Colonic mucosa (tissue), 4 donors: ENCODE results near the gene PBX1. TPM values are rescaled to one million over a fixed set of nuclear protein-coding genes. Genes with fewer than 3 reads are reported as not detected.

Experiments used
- DNase-seq: peaks from one replicate; pipeline ENCODE4 v3.0.0-alpha.2; 2020
- H3K27ac ChIP-seq: fragments of 200-600 bp; one replicate; pipeline ENCODE4 v1.8.0; 2021
- H3K27me3 ChIP-seq: fragments of 200-600 bp; one replicate; pipeline ENCODE4 v1.8.0; 2021
- H3K36me3 ChIP-seq: fragments of 200-600 bp; one replicate; pipeline ENCODE4 v1.8.0; 2021
- H3K4me1 ChIP-seq: fragments of 200-600 bp; one replicate; pipeline ENCODE4 v1.8.0; 2021; ENCODE audit warnings: mild to moderate bottlenecking
- H3K4me3 ChIP-seq: fragments of 200-600 bp; one replicate; pipeline ENCODE4 v1.8.0; 2021
- H3K9ac ChIP-seq, 2 donors: one replicate each; pipeline ENCODE4 v1.7.0; 2013; ENCODE audit warnings: control low read depth in 2 of 2, low read depth in 2 of 2, low read length in 2 of 2
- H3K9me3 ChIP-seq: fragments of 200-600 bp; one replicate; pipeline ENCODE4 v1.8.0; 2021
- intact Hi-C: fragments of 100-400 bp; cut with DNase I; formaldehyde crosslinking; loops from one replicate; pipeline ENCODE4 v1.14.1; 2022
- total RNA-seq, 2 donors: library from RNA; stranded (reverse); fragmentation: NEBNext Ultra II Directional in 1 of 2; extraction: Animal tissue kit (Norgen Biotek cat#: 25700) in 1 of 2; gene quantifications; one replicate each; pipeline ENCODE4 v1.2.1, GENCODE V29; 2021
- TF ChIP-seq, protein P1 (sequence below): fragments of 200-600 bp; IDR thresholded peaks from one replicate; pipeline ENCODE4 v1.8.0; 2022; ENCODE audit warnings: antibody characterized with exemption, mild to moderate bottlenecking
- donor health status: healthy.
- donor health status: DM: no; HTN: no; CAD: no.
- donor health status: DM: no; HTN: no; CAD: no.

PBX1 gene
- total RNA-seq, 2 donors from 2014 or later = 27.2 to 53.7 TPM

DNA sequence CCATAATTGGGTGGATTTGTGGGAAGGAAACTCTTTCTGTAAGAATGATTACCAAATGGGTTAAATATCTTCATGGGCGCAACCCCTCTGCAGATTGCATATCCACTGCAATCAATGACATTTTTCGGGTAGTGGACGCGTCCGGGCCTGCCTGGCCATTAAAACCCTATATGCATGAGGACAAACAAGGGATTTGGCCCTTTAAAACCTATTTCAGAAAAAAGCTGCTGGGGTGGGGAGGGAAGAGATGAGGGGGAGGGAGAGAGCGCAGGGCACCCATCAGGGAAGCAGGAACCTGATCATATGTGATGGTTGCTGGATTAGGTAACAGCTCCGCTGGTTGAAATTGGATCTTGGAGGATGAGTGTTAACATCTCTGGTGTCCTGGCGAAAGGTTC lies 228.8 kb downstream of the PBX1 start:
- H3K4me3 ChIP-seq = no peak overlapping the region
- H3K4me1 ChIP-seq = peaks cover 5% of the 10 kb centered on the region
- TF ChIP-seq, protein P1, sequence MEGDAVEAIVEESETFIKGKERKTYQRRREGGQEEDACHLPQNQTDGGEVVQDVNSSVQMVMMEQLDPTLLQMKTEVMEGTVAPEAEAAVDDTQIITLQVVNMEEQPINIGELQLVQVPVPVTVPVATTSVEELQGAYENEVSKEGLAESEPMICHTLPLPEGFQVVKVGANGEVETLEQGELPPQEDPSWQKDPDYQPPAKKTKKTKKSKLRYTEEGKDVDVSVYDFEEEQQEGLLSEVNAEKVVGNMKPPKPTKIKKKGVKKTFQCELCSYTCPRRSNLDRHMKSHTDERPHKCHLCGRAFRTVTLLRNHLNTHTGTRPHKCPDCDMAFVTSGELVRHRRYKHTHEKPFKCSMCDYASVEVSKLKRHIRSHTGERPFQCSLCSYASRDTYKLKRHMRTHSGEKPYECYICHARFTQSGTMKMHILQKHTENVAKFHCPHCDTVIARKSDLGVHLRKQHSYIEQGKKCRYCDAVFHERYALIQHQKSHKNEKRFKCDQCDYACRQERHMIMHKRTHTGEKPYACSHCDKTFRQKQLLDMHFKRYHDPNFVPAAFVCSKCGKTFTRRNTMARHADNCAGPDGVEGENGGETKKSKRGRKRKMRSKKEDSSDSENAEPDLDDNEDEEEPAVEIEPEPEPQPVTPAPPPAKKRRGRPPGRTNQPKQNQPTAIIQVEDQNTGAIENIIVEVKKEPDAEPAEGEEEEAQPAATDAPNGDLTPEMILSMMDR = no peak
- no peak for DNase-seq
- no peak overlapping the region for H3K27ac ChIP-seq
- no peaks in the 10 kb centered on the region for H3K27me3 ChIP-seq
- no peaks in the 10 kb centered on the region for H3K9me3 ChIP-seq
- no peak overlapping the region for H3K9ac ChIP-seq
- H3K36me3 ChIP-seq = no peaks in the 10 kb centered on the region
- intact Hi-C loops = loop anchor here (5.0 to 10.0 kb wide), 3 partner anchors 171 to 621 kb away; no protein-coding TSS in a partner anchor

DNA sequence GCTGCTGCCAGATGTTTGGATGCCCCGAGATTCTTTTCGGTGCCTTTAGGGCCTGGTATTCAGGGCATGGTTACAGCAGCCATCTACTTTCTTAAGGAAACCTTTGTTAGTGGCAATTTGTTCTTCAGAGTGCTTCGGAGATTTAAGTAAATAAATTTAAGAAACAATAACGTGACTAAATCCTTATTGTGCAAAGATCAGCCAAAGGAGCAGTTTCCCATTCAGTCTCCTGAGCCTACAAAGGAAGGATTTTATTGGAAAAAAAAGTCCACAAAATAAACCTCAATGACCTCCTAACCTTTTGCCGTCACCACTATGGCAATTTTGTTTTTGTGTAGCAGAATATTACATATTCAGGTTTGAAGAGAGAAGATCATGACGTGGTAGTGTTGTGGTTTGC lies 231.1 kb downstream of the PBX1 start:
- TF ChIP-seq, protein P1 = no peak
- no peak overlapping the region for H3K4me3 ChIP-seq
- DNase-seq = no peak
- no peaks in the 10 kb centered on the region for H3K27me3 ChIP-seq
- no peak overlapping the region for H3K27ac ChIP-seq
- H3K36me3 ChIP-seq = no peaks in the 10 kb centered on the region
- H3K9me3 ChIP-seq = no peaks in the 10 kb centered on the region
- H3K9ac ChIP-seq = no peak overlapping the region
- intact Hi-C loops = no loop called here
- H3K4me1 ChIP-seq = peaks cover 5% of the 10 kb centered on the region

DNA sequence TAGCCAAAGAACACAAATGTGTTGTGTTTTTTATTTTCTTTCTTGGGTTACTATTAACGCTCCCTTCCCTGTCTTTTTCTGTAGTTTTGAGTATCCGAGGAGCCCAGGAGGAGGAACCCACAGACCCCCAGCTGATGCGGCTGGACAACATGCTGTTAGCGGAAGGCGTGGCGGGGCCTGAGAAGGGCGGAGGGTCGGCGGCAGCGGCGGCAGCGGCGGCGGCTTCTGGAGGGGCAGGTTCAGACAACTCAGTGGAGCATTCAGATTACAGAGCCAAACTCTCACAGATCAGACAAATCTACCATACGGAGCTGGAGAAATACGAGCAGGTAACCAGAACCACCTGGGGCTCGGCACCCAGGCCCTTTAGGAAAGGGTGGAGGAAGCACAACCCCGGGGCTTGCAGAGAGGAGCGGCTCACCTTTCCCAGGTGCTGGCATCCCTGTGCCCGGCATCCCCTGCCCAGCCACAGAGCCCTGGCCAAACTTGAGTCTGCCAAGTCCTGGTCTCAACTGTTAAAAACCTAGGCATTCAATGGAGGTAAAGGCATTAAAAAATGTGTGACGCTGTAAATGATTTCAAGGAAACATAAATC lies 233.5 kb downstream of the PBX1 start:
- intact Hi-C loops = no loop called here
- H3K27ac ChIP-seq = no peak overlapping the region
- H3K9me3 ChIP-seq = no peaks in the 10 kb centered on the region
- no peaks in the 10 kb centered on the region for H3K36me3 ChIP-seq
- H3K4me1 ChIP-seq = peaks cover 2% of the 10 kb centered on the region
- TF ChIP-seq, protein P1 = no peak
- no peak for DNase-seq
- no peak overlapping the region for H3K9ac ChIP-seq
- no peak overlapping the region for H3K4me3 ChIP-seq
- no peaks in the 10 kb centered on the region for H3K27me3 ChIP-seq

DNA sequence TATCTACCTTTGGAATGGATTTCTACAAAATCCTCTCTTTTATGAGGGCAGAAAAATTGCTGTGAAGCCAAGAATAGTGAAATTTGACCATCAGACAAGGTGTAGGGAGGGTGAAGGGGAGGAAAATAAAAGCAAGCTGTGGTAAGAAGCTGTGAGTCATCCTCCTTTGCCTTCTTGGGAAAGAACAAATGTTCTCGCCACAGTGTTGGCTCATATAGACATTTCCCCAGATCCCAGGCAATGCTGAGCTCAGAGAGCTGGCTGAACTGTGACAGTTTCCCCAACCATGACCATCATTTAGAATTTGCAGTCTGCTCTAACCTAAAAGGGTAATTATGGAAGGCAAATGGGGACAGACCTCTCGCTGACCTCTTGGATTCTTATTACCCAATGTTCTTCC lies 235.4 kb downstream of the PBX1 start:
- H3K4me3 ChIP-seq = no peak overlapping the region
- no peaks in the 10 kb centered on the region for H3K4me1 ChIP-seq
- TF ChIP-seq, protein P1 = no peak
- peak overlapping the region; percentile 17 for H3K27ac ChIP-seq
- DNase-seq = no peak
- intact Hi-C loops = no loop called here
- H3K36me3 ChIP-seq = no peaks in the 10 kb centered on the region
- no peaks in the 10 kb centered on the region for H3K9me3 ChIP-seq
- no peak overlapping the region for H3K9ac ChIP-seq
- no peaks in the 10 kb centered on the region for H3K27me3 ChIP-seq

DNA sequence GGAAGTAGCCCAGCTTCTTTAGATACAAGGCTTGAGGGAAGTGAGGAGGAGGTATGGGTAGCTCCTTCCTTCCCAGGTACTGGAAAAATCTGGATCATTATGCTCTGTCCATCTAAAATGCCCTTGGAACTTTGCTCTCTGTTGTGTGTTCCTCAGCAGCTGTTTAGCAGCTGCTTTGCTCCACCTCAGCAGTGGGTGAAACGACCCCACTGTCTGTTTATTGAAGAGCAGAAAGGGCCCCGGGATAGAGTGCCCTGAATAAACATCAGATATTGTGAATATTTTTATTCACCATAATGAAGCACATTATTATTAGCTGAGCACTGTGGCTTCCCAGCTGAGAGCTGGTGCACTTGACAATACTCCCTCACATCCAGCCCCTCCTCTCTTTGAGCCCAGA lies 237.9 kb downstream of the PBX1 start:
- DNase-seq = no peak
- H3K27ac ChIP-seq = no peak overlapping the region
- no peaks in the 10 kb centered on the region for H3K4me1 ChIP-seq
- no peaks in the 10 kb centered on the region for H3K9me3 ChIP-seq
- no peaks in the 10 kb centered on the region for H3K27me3 ChIP-seq
- H3K36me3 ChIP-seq = no peaks in the 10 kb centered on the region
- H3K4me3 ChIP-seq = no peak overlapping the region
- intact Hi-C loops = no loop called here
- TF ChIP-seq, protein P1 = no peak
- no peak overlapping the region for H3K9ac ChIP-seq
